MM.1S (cell line): ENCODE measurements around the gene GRAMD2A.

Experiments
- DNase-seq: peaks from one replicate; pipeline ENCODE4 v3.0.0-alpha.2; 2015
- H2AFZ ChIP-seq: fragments of 300-600 bp; sonication (generic); 2 replicates; pipeline ENCODE4 v1.6.0; 2016; ENCODE audit warnings: antibody characterized with exemption, low read length
- H3F3A ChIP-seq: fragments of 300-600 bp; sonication (generic); 2 replicates; pipeline ENCODE4 v1.6.1; 2016; ENCODE audit warnings: mild to moderate bottlenecking, antibody characterized with exemption, low read length, moderate library complexity, mixed read lengths; ENCODE audit not compliant: insufficient read depth
- H3K27ac ChIP-seq: fragments of 300-600 bp; sonication (generic); 2 replicates; pipeline ENCODE4 v1.5.1; 2016; ENCODE audit warnings: mild to moderate bottlenecking, low read length
- H3K27me3 ChIP-seq: fragments of 300-600 bp; sonication (generic); replicated peaks from 2 replicates; pipeline ENCODE4 v1.6.0; 2016; ENCODE audit warnings: low read length; ENCODE audit not compliant: insufficient read depth
- H3K36me3 ChIP-seq: fragments of 300-600 bp; sonication (generic); replicated peaks from 2 replicates; pipeline ENCODE4 v1.6.1; 2016; ENCODE audit warnings: mild to moderate bottlenecking, low read length, mixed read lengths; ENCODE audit not compliant: insufficient read depth
- H3K4me1 ChIP-seq: fragments of 300-600 bp; sonication (generic); 2 replicates; pipeline ENCODE4 v1.6.1; 2016; ENCODE audit warnings: low read length, mixed read lengths
- H3K4me2 ChIP-seq: fragments of 300-600 bp; sonication (generic); 2 replicates; pipeline ENCODE4 v1.6.0; 2016; ENCODE audit warnings: low read depth, low read length
- H3K4me3 ChIP-seq: fragments of 300-600 bp; sonication (generic); 2 replicates; pipeline ENCODE4 v1.5.1; 2016; ENCODE audit warnings: low read length, mixed read lengths
- H3K79me2 ChIP-seq: fragments of 300-600 bp; sonication (generic); 2 replicates; pipeline ENCODE4 v1.6.1; 2016; ENCODE audit warnings: mixed run types, low read length, mixed read lengths
- H3K9ac ChIP-seq: fragments of 300-600 bp; sonication (generic); 2 replicates; pipeline ENCODE4 v1.6.1; 2016; ENCODE audit warnings: low read length, mixed read lengths
- H3K9me2 ChIP-seq: fragments of 300-600 bp; sonication (generic); replicated peaks from 2 replicates; pipeline ENCODE4 v1.6.1; 2016; ENCODE audit warnings: mild to moderate bottlenecking, low read length, mixed read lengths; ENCODE audit not compliant: insufficient read depth
- H3K9me3 ChIP-seq: fragments of 300-600 bp; sonication (generic); replicated peaks from 2 replicates; pipeline ENCODE4 v1.6.1; 2016; ENCODE audit warnings: mild to moderate bottlenecking, low read length, mixed read lengths; ENCODE audit not compliant: insufficient read depth
- H4K20me1 ChIP-seq: fragments of 300-600 bp; sonication (generic); 2 replicates; pipeline ENCODE4 v1.6.1; 2016; ENCODE audit warnings: mild to moderate bottlenecking, low read length, moderate library complexity, mixed read lengths; ENCODE audit not compliant: insufficient read depth
- EZH2 ChIP-seq: fragments of 300-600 bp; sonication (generic); optimal IDR thresholded peaks from 2 replicates; pipeline ENCODE3; 2017; ENCODE audit warnings: low read depth, mild to moderate bottlenecking, antibody characterized with exemption, low read length, mixed read lengths
- EZH2phosphoT487 ChIP-seq: fragments of 300-600 bp; sonication (generic); IDR thresholded peaks from 2 replicates; pipeline ENCODE4 v1.6.1; 2018; ENCODE audit warnings: antibody characterized with exemption, low read length
- TF ChIP-seq, protein P1 (sequence below): fragments of 300-600 bp; sonication (generic); IDR thresholded peaks from 2 replicates; pipeline ENCODE4 v1.5.1; 2016; ENCODE audit warnings: antibody characterized with exemption, low read length, mixed read lengths

Gene GRAMD2A

DNA sequence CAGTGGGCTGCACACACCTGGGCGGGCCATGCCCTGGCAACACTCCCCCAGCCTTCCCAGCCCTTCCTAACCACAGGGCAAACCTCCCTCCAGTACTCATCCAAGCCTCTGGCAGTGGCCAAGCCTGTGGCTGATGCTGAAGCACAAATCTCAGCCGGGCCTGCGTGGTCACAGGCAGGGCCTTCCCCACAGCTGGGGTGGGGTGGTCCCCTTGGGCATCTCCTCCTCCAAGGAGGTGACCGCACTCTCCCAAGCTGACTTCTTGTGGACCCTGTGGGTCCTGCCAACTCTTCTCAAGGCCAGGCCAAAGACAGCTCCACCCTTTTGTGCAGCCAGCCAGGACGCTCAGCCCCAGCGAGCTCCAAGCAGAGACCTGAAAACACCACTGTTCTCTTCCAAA is 21.4 kb downstream of the GRAMD2A start:
- no peak for DNase-seq
- no peak overlapping the region for H3K9ac ChIP-seq
- H3K4me1 ChIP-seq, result no peaks in the 10 kb centered on the region
- H3K9me3 ChIP-seq, result no peaks in the 10 kb centered on the region
- no peaks in the 10 kb centered on the region for H3K9me2 ChIP-seq
- no peak overlapping the region for H3K27ac ChIP-seq
- no peaks in the 10 kb centered on the region for H3K79me2 ChIP-seq
- no peaks in the 10 kb centered on the region for H3F3A ChIP-seq
- no peak overlapping the region for H3K4me2 ChIP-seq
- H3K27me3 ChIP-seq, result no peaks in the 10 kb centered on the region
- H4K20me1 ChIP-seq, result no peaks in the 10 kb centered on the region
- TF ChIP-seq EZH2 (no peak), EZH2phosphoT487 (no peak)
- TF ChIP-seq, protein P1, sequence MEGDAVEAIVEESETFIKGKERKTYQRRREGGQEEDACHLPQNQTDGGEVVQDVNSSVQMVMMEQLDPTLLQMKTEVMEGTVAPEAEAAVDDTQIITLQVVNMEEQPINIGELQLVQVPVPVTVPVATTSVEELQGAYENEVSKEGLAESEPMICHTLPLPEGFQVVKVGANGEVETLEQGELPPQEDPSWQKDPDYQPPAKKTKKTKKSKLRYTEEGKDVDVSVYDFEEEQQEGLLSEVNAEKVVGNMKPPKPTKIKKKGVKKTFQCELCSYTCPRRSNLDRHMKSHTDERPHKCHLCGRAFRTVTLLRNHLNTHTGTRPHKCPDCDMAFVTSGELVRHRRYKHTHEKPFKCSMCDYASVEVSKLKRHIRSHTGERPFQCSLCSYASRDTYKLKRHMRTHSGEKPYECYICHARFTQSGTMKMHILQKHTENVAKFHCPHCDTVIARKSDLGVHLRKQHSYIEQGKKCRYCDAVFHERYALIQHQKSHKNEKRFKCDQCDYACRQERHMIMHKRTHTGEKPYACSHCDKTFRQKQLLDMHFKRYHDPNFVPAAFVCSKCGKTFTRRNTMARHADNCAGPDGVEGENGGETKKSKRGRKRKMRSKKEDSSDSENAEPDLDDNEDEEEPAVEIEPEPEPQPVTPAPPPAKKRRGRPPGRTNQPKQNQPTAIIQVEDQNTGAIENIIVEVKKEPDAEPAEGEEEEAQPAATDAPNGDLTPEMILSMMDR, result no peak
- no peak overlapping the region for H2AFZ ChIP-seq
- H3K36me3 ChIP-seq, result no peaks in the 10 kb centered on the region
- no peak overlapping the region for H3K4me3 ChIP-seq

DNA sequence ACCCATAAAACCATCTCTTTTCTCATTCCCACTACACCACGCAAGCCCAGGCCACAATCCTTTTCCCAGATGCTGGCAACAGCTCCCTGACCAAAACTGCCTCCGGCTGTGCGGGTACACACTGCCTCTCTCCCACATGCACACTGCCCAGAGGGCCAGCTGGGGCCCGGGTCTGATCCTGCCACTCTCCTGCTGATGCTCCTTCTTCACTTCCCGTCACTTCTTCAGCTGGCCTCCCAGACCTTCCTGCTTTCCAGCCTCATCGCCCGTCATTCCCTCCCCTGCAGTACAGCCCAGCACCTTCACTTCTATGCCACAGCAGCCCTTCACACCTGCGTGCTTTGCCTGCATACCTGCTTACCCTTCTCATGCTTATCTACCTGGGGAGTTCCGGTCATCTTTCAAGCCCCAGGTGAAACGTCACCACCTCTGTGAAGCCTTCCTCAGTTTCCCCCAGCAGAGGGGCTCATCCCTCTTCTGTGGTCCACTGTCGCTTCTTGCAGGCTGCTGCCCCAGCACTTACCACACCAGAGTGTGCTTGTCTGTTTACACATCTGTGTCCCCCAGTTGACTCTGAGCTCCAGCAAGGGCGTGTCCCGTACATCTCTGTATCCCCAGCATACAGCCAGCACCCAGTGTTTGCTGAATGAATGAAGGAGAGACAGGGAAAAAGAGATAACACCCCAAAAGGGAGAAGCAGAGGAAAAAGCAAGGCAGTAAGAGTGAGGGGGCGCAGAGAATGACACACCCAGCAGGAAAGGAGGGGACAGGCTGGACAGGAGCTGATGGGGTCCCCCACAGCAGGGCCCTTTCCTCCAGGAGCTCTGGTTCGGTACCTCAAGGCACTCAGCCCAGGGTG is 22.2 kb downstream of the GRAMD2A start:
- no peak for DNase-seq
- no peak overlapping the region for H3K4me3 ChIP-seq
- H3K4me1 ChIP-seq, result no peaks in the 10 kb centered on the region
- H3K27ac ChIP-seq, result no peak overlapping the region
- no peaks in the 10 kb centered on the region for H3K36me3 ChIP-seq
- no peaks in the 10 kb centered on the region for H3K79me2 ChIP-seq
- H3F3A ChIP-seq, result no peaks in the 10 kb centered on the region
- TF ChIP-seq EZH2, result no peak
- TF ChIP-seq, protein P1, result no peak
- no peak for TF ChIP-seq EZH2phosphoT487
- no peaks in the 10 kb centered on the region for H4K20me1 ChIP-seq
- H2AFZ ChIP-seq, result no peak overlapping the region
- no peaks in the 10 kb centered on the region for H3K9me2 ChIP-seq
- H3K4me2 ChIP-seq, result no peak overlapping the region
- H3K27me3 ChIP-seq, result no peaks in the 10 kb centered on the region
- no peaks in the 10 kb centered on the region for H3K9me3 ChIP-seq
- H3K9ac ChIP-seq, result no peak overlapping the region

DNA sequence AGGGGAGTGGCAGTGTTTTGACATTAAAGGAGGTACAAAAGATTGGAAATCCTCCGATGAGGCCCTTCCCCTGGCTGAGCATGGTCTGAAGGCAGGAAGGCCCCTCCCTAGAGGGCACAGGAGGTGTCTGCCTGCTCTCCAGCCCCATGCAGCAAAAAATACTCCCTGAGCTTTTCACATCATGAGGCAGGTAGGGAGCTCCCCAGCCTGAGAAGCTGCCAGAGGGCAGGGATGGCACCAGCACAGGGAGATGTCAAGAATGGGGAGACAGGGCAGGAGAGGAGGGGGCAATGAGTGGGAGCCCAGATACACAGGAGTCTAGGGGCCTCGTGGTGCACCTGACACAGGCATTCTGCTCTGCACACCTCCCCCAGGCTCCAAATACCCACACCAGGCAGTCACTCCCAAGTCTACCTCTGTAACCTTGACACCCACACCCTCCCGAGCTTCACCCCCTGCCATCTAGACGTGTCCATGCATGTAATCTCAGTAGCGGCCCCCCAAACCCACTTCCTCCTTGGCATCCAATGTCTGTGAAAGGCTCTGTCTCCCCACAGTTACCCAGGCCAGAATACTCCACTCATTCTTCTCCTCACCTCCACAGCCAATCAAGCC is 22.9 kb downstream of the GRAMD2A start:
- no peak for DNase-seq
- H4K20me1 ChIP-seq, result no peaks in the 10 kb centered on the region
- H2AFZ ChIP-seq, result no peak overlapping the region
- no peaks in the 10 kb centered on the region for H3K27me3 ChIP-seq
- H3K9me3 ChIP-seq, result no peaks in the 10 kb centered on the region
- no peaks in the 10 kb centered on the region for H3K36me3 ChIP-seq
- H3K9me2 ChIP-seq, result no peaks in the 10 kb centered on the region
- H3K27ac ChIP-seq, result no peak overlapping the region
- H3K9ac ChIP-seq, result no peak overlapping the region
- TF ChIP-seq, protein P1, result no peak
- TF ChIP-seq EZH2phosphoT487 (no peak), EZH2 (no peak)
- H3K4me2 ChIP-seq, result no peak overlapping the region
- no peaks in the 10 kb centered on the region for H3F3A ChIP-seq
- no peaks in the 10 kb centered on the region for H3K4me1 ChIP-seq
- H3K4me3 ChIP-seq, result no peak overlapping the region
- no peaks in the 10 kb centered on the region for H3K79me2 ChIP-seq
